HG02610 (cell line): Measurements from ENCODE around the gene GPR160.
"Not testable (repeated sequence)": the region's sequence is repeated elsewhere in the genome, so short reads cannot be mapped to it uniquely, and the experiment has no call there.

ENCODE experiments used
- ATAC-seq: cut with Tn5 transposase; IDR thresholded peaks from one replicate; pipeline ENCODE4 v1.9.1; 2021; ENCODE audit warnings: mild to moderate bottlenecking, moderate library complexity; ENCODE audit not compliant: unreplicated experiment

The GPR160 gene

GRCh38 chr3:170037463-170038433 lies at the start of gene GPR160:
TSS of gene GPR160 (plus strand) at chr3:170037995. CDS start at chr3:170083973, 45,978 bp downstream.
- peak; percentile 74 for ATAC-seq

- ATAC-seq, result no peak
Measured at GRCh38 chr3:169990431-169990830, 47.4 kb upstream of the GPR160 start.

GRCh38 chr3:169992156-169992555 lies 45.6 kb upstream of the GPR160 start:
- no peak for ATAC-seq

- no peak for ATAC-seq
Measured at GRCh38 chr3:169992781-169993180, 45.0 kb upstream of the GPR160 start.

- no peak for ATAC-seq
Measured at GRCh38 chr3:169993761-169994160, 44.0 kb upstream of the GPR160 start.

GRCh38 chr3:169996063-169996462 lies 41.7 kb upstream of the GPR160 start:
- no peak for ATAC-seq

GRCh38 chr3:169998668-169999131 lies 39.1 kb upstream of the GPR160 start:
- peak; percentile 35 for ATAC-seq

GRCh38 chr3:169999433-169999832 lies 38.4 kb upstream of the GPR160 start:
- ATAC-seq, result peak; percentile 98

GRCh38 chr3:170000051-170000450 lies 37.7 kb upstream of the GPR160 start:
- ATAC-seq, result no peak

GRCh38 chr3:170002231-170002630 lies 35.6 kb upstream of the GPR160 start:
- no peak for ATAC-seq

- ATAC-seq, result no peak
Measured at GRCh38 chr3:170002879-170003278, 34.9 kb upstream of the GPR160 start.

GRCh38 chr3:170003881-170004356 lies 33.9 kb upstream of the GPR160 start:
- ATAC-seq, result no peak

- ATAC-seq, result peak; percentile 84
Measured at GRCh38 chr3:170007031-170007663, 30.6 kb upstream of the GPR160 start.

GRCh38 chr3:170010498-170010897 lies 27.3 kb upstream of the GPR160 start:
- ATAC-seq, result no peak

GRCh38 chr3:170012683-170013400 lies 25.0 kb upstream of the GPR160 start:
- ATAC-seq, result no peak

GRCh38 chr3:170016057-170016456 lies 21.7 kb upstream of the GPR160 start:
- ATAC-seq, result no peak

- not testable (repeated sequence) for ATAC-seq
Measured at GRCh38 chr3:170019306-170019705, 18.5 kb upstream of the GPR160 start.

- no peak for ATAC-seq
Measured at GRCh38 chr3:170021083-170021482, 16.7 kb upstream of the GPR160 start.

GRCh38 chr3:170022336-170022735 lies 15.5 kb upstream of the GPR160 start:
- ATAC-seq, result no peak

GRCh38 chr3:170023165-170023564 lies 14.6 kb upstream of the GPR160 start:
- ATAC-seq, result no peak

- no peak for ATAC-seq
Measured at GRCh38 chr3:170024581-170024980, 13.2 kb upstream of the GPR160 start.
